Activated CD4-positive, CD25-positive, alpha-beta regulatory T cell treated with anti-CD3 and anti-CD28 coated beads, Interleukin-2, amount 50 U/mL, for 72 hours (primary cell): ENCODE measurements around the gene CDC5L.

ENCODE experiments used
- DNase-seq: peaks from one replicate; pipeline ENCODE4 v3.0.0; 2021

CDC5L gene

DNA sequence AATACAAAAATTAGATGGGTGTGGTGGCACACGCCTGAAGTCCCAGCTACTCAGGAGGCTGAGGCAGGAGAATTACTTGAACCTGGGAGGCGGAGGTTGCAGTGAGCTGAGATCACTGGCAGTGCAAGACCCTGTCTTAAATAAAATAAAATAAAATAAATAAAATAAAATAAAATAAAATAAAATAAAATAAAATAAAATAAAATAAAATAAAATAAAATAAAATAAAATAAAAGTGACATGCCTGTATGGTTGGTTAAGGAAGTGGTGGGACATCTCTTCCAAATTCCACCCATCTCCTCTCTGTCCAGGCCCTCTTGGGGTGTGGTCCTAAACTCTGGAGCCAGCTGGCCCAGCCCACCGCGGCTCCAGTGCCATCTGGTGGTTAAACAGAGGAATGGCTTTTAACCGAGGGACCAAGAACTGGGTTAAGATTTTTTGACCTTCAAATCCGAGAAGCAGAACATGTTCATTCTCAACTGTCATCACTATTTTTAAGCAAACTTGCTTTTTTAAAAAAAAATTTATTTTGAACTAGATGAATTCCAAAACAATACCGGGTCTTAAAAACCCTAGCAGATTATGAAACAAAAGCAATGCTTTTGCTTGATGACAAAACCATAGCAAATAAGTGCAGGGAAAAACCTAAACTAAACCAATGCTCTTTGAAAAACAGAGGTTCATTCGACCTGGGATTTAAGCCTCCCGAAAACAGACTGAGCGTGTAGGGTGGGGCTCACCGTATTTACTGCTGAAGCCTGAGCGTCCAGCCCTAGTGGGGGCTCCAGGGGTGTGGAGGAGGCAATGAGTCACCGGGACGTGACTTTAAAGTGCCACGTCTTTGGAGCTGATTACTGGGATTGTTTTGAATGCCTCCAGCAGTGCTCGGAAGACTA, 68.8 kb downstream of the CDC5L start:
- DNase-seq, result no peak

DNA sequence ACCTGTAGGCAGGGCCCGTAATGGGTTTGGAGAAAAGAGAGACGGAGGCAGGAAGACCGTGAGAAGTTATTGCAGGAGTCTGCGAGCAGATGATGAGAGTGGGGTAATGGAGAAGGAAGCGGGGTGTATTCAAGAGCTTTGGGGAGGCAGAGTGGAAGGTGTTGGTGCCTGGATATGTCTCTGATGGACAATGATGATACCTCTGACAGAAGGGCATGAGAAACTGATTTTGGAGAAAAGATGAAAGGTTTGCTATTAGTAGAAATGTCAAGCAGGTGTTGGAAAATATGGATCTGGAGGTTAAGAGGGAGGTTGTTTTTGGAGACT, 69.4 kb downstream of the CDC5L start:
- no peak for DNase-seq

DNA sequence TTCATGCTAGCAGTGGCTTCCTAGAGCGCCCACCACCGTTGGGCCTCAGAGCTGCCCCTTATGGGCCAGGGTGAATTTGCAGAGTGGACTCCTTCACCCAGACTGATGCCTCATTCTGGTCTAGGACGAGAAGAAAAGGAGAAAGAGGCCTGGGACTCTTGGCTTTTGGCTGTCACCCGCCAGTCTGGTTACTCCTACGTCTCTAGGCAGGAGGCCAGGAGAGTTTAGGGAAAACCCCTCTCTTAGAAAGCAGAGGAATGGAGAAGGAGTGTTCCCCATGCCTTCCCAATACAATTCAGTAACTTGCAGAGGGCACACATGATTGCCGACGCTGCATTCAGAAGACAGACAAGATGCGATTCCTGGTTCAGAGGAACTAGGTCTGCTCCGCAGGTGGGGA, 70.1 kb downstream of the CDC5L start:
- DNase-seq, result no peak

DNA sequence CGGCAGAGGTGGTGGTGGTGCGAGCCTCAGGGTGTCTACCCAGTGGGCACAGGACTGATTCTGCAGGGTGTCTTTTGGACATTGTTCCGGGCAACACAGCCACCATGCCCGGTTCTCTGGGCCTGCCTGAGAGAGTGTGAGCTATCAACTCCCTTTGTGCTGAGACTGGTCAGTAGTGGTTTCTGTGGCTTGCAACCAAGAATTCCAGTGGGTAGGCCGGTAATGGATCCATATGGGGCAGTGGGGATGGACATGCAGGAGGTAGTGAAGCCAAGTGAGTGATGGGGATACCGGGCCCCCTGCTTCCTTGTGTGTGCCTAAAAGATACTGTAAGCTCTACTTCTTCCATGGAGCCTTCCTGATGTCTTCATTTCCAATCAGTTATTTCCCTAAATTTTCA, 71.0 kb downstream of the CDC5L start:
- no peak for DNase-seq

DNA sequence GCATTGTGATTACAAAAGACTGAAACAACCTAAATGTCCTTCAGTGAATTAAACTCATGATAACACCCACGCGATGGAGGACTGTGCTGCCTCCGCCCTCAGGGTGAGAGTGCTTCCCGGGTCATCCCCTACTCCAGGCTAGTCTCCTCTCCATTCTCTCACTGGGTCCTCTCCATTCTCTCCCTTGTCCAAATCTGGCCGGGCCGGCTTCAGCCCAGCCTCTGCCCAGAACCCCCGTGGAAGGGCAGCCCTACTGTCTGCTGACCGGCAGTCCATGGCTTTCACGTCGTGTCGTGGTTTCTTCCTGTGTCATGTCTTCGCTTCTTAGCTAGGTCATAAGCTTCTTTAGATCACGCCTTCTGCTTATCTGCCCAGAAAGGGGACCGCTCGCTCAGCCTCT, 74.8 kb downstream of the CDC5L start:
- DNase-seq, result no peak

DNA sequence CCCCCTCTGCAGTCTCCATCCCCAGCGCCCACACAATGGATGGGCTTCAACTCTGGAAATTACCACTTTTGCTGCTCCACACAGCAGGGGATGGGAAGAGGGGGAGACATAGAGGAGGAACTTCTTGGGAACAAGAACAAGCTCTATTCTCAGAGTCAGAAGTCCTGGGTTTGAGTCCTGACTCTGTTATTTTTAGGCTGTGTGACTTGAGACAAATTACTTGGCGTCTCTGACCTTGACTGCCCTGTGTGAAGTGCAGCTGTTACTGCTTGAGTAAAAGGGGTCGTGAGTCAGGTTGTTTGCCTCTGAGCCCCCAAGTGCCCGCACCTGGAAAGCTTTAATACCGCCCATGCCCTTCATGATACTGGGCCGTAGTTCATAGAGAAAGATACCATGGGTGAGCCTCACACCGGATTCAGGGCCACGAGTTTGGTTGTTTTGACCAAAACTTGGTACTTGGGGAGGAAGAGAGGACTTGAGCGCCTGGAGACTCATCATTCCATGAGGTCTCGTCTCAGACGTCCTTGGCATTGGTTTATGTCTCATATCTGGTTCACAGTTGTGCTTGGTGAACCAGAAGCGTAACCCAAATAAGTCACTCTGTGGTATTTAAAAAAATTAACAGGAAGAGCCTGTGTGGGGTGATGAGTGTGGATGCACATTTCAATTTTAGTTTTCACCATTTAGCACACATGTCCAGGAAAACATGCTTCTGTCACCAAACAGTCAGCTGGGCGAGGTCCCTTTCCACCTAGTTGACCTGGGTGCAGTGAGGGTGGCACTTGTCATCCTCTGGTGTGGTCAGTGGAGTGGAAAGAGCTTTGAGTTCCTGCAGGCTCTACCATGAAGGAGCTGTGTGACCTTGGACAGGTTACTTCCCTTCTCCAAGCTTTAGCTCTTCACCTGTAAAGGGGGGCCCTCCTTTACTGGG, 75.6 kb downstream of the CDC5L start:
- no peak for DNase-seq

DNA sequence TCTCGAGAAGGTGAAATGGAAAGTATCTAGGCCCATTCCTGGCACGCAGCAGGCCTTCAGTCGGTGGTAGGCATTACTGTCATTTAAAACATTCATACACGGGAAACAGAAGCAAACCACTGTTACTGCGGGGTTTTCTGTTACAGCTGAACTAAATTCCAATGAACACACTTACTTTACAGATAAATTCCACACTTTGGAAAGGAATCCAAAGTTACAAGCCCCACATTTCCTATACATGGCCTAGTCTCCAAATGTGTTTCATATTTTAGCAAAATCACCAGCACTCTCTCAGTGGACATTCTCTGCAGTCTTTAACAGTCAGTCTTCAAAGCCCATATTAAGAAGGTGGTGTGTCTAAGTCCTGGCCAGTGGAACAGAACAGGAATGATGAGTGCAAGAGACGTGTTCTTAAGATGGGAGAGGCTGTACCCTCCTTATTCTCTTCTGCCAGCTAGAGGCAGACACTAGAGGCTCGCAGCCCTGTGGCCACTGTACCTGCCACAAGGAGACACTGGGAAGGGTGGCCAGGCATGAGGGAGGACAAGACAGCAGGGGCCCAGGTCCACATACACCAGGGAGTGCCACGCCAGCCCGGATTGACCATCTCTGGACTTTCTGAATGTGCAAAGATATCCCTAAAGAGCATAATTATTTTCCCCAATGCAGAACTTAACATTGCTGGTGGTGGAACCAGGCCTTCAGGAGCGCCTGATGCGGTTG, 76.4 kb downstream of the CDC5L start:
- DNase-seq, result no peak

DNA sequence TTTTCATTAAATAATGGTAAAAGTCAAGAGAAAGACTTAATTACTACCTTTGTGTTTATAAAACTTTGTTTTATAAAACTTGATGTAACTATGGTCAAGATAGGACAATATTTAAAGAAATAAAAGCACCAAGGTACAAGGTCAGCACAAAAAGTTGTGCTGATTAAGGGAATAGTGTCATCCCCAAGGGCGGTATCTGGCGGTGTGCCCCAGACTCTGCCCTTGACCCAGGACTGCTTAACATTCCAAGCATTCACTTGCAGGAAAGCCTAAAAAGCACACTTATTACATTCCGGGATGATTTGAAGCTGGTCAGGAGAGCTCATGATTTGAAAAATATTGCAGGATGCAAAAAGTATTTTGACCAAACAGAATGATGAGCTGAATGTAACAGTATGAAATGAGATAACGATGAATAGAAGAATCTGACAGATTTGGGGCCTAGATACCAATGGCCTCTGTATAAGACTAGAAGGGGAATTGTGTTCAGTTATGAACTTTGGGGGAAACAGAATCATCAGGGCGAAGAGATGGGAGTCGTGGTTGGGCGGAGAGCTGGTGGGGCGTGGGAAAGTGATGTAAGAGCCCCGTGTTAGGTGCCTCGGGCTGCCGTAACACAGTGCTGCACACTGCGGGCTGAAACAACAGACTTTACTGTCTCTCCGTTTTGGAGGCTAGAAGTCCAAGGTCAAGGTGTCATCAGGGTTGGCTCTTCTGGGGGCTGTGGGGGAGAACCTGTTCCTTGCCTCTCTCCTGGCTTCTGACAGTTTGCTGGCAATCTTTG, 77.2 kb downstream of the CDC5L start:
- no peak for DNase-seq

DNA sequence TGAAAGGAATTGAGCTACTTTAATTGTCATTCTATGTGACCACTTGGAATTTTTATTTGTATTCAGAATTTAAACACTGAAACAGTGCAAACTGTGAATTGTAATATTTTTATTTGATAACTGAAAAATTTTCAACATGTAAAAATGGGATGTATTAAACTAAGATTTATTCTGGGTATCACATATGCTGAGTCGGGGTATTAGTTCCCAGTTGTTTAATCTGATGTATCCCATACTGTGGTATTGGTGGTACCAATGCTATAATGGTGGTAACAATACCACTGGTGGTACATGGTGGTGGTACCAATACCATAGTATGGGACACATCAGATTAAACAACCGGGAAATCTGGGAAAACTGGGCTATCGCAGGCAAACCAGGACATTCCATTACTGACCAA, 79.4 kb downstream of the CDC5L start:
- no peak for DNase-seq

DNA sequence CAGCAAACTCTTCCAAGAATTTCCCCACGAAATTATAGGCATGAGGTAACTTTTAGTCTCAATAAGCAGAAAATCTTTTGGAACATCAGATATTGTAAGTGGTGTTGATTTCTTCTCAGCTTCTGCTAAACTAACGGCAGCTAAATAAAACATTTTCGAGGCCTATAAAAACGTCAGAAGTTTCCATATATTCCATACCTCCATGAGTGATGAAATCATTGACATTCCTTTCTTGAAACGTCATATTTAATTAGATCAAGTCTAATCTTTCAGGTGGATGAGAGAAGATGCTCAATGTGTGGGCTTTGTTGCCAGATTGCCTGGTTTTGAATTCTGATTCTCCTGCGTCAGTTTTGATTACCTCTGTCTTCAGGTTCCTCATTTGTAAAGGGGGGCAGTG, 81.3 kb downstream of the CDC5L start:
- DNase-seq, result no peak

DNA sequence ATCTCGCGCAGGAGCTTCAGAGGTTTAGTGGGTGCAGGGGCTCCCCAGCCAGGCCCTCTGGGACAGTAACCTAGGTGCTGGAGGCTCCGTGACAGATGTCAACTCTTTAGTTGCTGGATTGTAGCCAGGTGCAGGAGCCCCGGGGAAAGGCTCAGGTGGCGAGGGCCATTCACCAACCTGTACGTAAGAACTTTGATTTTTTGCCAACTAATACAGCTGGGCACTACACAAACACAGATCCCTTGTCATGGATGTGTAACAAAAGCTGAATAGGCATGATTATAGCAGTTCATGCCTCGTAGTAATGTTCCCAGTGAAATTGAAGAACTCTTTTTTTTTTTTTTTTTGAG, 82.6 kb downstream of the CDC5L start:
- DNase-seq, result no peak

DNA sequence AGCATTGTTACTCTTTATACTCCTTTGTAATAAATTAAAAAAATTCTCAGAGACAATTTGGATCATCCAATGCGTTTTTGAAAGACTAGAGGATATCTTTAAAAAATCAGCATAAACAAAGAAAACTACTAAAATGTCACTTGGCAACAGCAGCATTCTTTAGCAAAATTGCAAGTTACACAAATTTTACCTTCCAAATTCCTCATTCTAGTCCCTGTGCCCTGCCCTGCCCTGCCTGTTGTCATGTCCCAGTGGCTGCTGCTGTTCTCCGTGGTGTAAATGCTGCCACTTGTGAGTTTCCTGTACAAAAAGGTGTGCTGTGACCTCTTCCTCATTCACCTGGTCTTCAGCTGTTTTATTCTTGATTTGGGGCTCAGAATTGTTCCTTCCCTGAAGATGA, 83.2 kb downstream of the CDC5L start:
- no peak for DNase-seq

DNA sequence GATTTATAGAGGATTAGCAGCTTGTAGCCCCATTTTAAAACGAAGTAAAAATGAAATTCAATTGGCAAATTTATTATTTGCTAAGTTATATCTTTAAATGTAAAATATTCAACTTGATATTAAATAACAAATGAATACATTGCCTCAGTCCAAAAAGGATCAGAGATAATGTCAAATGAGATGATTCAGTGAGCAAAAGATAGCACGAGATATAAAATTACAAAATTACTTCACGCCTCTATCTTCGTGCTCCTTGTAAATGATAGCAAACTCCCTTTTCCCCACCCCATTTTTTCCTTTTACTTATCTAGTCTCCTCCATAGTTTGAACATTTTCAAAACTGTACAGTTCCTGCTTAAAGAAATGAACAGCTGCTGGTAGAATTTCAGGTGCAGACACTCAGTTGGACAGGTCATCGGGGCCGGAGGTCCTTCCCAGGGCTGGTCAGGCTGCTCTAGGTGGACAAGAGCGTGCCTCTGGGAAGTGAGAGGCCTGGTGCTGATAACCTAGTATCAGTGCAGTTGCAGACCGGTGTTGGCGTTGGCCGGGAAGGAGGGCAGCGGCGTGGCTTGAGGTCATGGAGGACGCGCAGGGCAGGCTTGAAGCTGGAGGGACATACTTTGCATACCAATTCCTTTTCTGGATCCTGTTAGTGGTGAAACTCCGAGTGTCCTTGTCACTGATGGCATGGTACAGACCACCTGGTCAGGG, 83.9 kb downstream of the CDC5L start:
- DNase-seq, result no peak

DNA sequence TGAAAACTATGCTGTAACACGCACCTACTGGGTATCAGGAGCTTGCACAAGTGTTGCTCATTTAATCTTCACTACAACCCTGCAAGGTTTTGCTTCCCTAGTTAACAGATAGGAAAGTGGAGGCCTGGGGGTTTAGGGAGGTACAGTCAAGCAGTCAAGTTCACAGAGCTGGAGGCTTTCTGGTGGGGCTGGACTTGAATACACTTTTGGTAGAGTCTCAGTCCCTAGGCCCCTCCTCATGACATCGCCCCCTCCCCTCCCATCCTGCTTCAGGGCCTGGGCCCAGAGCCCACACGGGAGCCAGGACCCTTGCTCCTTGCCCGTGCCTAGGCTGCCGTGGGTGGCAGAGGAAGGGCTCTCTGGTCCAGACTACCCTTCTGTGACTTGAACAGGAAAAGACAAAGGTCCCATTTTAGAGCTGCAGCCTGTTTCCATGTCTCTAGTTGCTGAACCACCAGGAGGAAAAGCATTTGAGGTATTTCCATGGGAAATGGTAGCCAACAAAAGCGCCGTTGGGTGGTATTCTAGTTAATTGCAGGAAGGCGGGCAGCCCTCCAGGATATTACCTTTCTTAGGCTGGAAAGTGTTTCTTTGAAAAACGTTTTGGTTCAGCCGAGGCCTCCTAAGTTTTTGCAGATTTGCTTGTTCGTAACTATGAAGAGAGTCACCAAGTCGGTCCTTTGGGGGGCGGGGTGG, 84.9 kb downstream of the CDC5L start:
- no peak for DNase-seq

DNA sequence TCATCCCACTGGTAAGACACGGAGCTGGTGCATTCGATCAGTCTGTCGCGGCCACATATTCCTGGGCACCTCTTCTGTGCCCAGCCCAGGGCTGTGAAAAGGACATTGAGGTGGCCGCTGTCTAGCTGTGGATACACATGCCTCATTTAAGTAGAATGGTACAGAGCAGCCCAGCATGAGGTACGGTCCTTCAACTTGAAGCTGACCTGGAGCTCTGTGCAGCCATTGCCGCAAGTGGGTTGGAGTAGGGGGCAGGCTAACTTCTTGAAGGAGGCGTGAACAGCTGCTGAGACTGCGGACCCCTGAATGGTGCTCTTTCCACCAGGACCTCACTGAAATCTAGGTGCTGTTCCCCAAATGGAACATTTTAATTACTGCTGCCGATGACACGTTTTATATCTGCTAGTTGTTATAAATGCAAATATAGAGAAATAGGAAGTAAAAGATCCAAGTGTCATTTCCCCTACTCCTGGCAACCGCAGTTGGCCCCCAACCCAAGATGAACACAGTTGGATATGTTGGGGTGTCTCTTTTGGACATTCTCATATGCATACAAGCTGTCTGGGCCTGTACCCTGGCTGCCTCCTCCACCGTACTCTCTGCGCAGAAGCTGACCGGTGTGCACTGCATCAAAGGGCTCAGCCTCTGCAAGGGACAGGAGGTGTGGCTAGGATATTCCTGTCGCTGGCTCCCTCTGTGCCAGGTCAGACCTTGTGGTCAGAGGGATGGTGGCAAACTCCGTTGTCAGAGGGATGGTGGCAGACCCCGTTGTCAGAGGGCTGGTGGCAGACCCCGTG, 86.1 kb downstream of the CDC5L start:
- no peak for DNase-seq

DNA sequence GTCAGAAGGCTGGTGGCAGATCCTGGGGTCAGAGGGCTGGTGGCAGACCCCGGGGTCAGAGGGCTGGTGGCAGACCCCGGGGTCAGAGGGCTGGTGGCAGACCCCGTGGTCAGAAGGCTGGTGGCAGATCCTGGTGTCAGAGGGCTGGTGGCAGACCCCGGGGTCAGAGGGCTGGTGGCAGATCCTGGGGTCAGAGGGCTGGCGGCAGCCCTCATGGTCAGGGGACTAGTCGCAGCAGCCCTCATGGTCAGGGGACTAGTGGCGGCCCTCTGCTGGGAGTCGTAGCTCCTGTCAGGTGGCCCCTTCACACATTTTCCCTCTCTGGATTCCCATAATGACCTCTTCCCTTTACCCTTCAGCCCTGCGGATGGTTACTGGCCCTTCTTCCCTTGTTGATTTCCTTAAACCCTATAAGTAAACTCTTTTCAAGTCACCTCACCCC, 86.7 kb downstream of the CDC5L start:
- DNase-seq, result no peak

DNA sequence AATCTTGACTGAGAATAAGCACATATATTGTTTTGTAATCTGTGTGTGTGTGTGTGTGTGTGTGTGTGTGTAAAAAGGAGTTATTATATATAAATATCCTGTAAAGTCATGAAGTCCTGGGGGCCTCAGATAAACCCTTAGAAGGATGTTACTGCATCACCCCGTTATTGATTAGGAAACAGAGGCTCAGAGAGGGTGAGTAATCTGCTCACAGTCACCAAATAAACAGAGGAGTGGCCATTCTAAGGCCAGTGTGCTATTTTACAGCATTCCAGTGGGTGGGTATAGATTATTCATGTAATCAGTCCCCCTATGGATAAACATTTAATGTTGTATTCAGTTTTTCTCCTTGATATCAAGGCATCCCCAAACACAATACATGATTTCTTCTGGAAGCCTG, 87.1 kb downstream of the CDC5L start:
- no peak for DNase-seq

DNA sequence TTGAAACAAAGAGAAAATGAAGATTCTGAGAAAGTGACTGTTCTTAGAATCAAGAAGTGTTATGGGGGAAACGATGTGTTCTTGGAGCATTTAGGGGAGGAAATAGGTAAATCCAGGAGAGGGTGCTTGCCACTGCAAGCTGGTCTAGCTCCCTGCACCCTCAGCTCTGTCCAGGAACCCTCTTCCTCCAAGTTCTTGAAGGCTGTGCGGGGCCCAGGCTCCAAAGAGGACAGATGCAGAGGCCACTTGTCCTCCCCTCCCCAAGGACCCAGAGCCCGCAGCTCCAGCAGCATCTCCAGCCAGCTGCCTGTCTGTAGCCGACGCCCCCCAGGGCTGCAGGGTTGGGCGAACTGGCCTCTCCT, 87.9 kb downstream of the CDC5L start:
- DNase-seq, result no peak

DNA sequence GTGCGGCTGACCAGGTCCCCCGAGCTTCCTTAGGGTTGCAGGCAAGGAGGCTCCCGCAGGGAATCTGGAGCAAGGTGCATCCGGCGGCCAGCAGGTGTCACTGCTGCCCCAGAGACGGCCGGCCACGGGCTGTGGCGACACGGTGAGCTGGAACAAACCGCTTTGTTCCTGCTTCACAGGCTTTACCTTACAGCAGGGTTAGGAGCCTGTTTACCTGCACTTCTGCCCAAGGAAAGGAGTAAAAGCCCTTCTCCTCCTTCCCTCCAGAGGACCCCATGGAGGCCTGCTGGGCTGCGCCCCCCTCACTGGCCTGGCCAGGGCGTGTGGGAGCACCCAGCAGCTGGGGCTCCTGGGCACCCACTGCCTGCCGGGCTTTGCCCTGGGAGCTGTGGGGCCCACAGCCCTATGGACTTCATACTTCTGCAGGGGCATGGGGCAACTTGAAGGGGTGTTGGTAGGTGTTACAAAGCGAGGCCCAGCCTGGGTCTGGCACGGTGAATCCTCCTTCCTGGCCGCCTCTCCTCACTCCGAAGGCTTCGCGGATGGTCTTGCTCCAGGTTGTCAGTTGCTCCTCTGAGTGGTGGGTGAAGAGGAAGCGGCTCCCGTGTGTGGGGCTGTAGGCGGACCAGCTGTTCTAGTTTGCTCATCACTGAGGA, 88.4 kb downstream of the CDC5L start:
- peak; percentile 72 for DNase-seq

DNA sequence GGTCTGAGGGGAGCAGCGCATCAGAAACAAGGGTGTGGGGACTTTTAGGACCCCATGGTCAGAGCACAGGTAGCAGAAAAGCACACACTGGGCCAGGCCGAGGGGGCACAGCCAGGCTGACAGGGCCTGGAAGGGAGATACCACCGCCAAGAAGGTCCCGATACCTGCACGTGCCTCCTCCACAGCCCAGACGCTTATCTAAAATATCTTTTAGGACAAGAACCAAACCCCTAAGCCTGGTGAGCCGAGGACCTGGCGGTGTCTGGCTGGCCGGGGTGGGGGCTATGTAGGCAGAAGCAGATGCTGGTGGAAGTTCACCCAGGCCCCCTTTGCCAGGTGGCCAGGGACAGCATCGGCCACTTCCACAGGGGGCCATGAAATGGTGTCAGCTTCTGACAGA, 89.3 kb downstream of the CDC5L start:
- no peak for DNase-seq
